Measurements from ENCODE around the gene ZNF440.
"Not testable (repeated sequence)": the region's sequence is repeated elsewhere in the genome, so short reads cannot be mapped to it uniquely, and the experiment has no call there.

Gene ZNF440
- 3.4 to 22.1 (median 11.3) reads per million in 17 experiments for total RNA-seq

DNA sequence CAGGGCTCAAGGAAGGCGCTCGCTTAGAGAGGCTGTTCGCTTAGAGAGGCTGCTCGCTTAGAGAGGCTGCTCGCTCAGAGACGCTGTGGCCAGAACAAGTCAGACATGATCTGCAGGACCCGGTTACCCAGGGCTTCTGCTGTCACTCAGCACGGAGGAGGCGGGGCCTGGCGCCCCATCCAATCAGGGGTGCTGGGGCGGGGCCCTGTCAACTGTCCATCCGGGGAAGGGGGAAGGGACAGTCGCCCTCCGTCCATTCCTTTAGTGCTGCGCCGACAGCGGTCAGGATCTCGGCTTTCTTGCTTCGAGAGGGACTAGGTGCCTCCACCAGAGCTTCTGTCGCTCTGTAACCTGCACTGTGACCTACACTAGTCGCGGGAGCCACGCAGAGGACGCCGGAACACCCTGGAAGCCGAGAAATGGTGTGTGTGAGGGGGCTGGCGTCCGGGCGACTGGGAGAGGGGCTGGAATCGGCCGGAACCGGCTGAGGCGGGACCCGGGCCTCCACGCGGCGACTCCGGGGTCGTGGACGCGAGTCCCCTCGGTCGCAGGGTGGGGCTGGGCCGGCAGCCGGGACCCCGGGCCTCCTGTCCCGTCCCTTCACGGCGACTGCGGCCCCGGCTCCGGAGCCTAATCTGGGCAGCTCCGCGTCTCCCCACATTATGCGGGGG lies at the start of gene ZNF440:
TSS of gene ZNF440 (plus strand) at position 245 of the 671 bp plus-strand sequence. CDS start at position 420, 175 bp downstream.
- DNase-seq: peak; percentile 94 to 97 (median 96)

DNA sequence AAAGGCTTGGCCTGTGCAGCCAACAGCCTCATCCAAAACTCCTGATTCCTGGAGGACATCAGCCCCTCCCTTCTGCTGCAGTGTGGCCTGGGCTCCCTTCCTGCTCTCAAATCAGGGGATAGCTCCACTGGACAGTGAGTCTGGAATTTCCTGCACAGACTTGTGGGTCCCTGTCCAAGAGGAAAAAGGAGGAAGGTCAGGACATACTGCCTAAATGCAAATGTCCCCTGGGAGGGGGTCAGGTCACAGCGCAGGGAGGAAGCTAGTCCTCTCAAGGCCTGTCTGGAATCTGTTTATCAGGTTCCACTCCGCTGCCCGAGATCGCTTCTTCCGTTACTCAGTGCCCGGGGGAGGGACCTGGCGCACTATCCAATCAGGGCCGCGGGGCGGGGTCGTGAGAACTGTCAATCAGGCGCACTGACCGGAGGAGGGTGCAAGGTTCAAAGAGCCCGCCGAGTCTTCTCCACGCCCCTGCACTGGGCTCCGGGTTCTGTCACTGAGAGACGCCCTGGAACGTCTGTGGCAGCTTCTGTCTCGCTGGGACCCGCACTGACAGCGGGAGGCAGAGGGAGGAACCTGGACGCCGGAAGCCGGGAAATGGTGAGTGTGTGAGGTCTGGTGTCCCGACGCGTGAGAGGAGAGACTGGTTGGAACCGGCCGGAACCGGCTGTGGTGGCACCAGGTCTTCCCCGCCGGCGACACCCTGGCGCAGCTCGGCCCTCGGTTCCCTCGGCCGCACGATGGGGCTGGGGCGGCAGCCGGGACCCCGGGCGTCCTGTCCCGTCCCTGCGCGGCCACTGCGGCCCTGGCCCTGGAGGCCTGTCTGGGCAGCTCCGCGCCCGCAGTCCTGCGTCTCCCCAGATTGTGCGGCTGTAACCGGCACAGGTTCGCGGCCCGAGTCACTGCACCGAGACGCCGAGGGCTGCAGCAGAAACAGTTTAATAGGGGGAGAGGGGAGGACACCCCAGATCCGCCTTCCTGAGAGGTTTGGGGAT lies 47.2 kb upstream of the ZNF440 start, which contains the start of gene ZNF441:
TSS of gene ZNF441 (plus strand) at position 404 of the 995 bp plus-strand sequence. CDS start at position 598, 194 bp downstream.
- DNase-seq: peak; percentile 97 to 99 (median 98)

DNA sequence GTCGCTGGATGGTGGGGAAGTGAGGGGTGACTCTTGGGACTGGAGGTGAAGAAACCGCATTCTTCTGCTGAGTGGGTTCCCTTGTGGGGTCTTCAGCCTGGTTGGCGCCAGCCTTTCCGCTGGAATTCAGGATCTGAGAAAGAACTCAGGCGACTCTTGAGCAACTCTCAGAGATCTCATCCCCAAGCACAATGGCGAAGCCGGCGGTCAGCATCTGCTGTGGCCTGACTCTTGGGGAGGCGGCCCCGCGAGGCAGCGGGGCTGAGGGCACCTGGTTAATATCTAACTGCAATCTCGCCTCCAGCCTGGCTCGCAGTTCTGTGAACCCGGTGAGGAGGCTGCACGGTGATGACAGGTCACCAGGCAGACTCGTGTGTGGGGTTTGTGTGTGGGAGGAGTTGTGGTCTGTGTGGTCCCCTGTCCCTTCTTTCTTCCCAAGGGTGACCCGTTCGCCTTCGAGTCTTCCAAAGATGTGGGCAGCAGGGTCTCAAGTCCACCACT lies 46.4 kb upstream of the ZNF440 start:
- peak; percentile 23 to 52 (median 38) for DNase-seq

DNA sequence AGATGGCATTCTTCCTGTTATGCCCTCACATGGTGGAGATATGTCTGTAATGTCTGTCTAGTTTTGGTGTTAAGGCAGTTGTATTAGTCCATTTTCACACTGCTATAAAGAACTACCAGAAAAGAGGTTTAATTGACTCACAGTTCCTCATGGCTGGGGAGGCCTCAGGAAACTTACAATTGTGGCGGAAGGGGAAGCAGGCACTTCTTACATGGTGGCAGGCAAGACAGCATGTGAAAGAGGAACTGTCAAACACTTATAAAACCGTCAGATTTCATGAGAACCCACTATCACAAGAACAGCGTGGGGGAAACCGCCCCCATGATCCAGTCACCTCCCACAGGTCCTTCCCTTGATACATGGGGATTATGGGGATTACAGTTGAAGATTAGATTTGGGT lies 44.1 kb upstream of the ZNF440 start:
- DNase-seq: peak in 1 of 4 experiments; percentile 7

DNA sequence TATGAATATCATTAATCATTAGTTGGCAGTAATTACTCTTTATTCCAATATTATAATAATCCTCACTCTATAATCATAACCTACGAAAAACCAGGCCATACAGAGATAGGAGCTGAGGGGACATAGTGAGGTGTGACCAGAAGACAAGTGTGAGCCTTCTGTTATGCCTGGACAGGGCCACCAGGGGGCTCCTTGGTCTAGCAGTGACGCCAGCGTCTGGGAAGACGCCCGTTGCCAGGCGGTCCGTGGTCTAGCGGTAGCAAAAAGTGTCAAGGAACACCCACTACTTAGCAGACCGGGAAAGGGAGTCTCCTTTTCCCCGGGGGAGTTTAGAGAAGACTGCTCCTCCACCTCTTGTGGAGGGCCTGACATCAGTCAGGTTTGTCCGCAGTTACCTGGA lies 42.6 kb upstream of the ZNF440 start:
- not testable (repeated sequence) for DNase-seq

DNA sequence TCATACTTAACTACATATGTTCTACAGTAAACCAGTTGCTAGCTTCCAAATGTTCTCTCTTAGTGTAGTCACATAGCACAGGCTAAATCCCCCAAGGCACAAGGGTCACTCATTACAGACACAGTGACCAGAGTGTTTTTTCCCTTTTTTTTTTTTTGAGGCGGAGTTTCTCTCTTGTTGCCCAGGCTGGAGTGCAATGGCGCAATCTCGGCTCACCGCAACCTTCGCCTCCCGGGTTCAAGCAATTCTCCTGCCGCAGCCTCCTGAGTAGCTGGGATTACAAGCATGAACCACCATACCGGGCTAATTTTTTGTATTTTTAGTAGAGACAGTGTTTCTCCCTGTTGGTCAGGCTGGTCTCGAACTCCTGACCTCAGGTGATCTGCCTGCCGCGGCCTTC lies 37.4 kb upstream of the ZNF440 start:
- DNase-seq: not testable (repeated sequence)

DNA sequence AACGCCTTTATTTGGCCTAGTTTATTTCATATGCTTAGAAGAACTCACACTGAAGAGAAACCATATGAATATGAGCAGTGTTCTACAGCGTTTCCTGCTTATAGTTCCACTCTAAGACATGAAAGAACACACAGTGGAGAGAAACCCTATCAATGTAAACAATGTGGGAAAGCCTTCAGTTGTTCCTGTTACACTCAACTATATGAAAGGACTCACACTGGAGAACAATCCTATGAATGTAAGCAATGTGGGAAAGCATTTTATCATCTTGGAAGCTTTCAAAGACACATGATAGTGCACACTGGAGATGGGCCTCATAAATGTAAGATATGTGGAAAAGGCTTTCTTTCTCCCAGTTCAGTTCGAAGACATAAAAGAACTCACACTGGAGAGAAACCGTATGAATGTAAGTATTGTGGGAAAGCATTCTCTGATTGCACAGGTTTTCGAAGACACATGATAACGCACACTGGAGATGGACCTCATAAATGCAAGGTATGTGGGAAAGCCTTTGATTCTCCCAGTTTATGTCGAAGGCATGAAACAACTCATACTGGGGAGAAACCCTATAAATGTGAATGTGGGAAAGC lies 33.5 kb upstream of the ZNF440 start:
- DNase-seq: no peak

DNA sequence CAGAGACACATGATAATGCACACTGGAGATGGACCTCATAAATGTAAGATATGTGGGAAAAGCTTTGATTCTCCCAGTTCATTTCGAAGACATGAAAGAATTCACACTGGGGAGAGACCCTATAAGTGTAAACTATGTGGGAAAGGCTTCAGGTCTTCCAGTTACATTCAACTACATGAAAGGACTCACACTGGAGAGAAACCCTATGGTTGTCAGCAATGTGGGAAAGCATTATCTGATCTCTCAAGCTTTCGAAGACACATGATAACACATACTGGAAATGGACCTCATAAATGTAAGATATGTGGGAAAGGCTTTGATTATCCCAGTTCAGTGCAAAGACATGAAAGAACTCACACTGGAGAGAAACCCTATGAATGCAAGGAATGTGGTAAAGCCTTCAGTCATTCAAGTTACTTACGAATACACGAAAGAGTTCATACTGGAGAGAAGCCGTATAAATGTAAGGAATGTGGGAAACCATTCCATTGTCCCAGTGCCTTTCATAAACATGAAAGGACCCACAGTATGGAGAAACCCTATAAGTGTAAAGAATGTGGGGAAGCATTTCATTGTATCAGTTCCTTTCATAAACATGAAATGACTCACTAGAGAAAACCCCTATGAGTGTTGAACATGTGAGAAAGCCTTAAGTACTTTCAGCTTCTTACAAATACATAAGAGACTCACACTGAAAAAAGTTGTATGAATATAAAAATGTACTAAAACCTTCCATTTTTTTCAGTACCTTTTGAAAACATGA lies 32.6 kb upstream of the ZNF440 start:
- DNase-seq: peak in 1 of 4 experiments; percentile 8

DNA sequence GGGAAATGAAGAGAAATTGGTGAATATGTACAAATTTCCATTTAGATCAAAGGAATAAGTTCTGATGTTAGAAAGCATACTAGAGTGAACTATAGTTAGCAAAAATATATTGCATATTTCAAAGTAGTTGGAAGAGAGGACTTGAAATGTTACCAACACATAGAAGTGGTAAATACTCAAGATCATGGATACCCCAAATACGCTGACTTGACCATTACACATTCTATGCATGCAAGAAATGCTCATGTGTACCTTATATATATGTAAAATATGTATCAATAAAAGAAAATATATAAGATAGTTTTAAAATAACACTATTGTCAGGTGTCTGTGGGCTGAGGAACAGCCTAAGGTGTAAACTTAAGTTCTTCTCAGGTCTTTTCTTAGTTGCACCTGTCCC lies 30.3 kb upstream of the ZNF440 start:
- DNase-seq: no peak

DNA sequence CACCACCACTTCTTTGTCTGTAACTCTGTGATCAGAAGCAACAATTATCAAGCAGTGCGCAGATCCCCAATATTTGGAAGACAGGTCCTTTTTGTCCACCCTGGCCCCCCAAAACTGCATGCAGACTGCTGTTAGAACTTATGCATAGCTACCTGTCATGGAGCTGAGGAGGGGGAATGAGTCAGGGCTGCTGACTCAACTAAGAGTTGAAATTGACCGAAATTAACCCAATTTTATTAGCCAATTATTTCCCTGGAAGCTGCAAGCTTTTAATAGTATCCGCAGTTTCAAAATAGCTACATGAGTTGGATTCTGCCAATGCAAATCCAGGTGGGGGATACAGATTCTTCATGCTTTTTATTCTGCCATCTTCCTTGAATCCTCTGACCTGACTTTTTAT lies 29.7 kb upstream of the ZNF440 start:
- no peak for DNase-seq

DNA sequence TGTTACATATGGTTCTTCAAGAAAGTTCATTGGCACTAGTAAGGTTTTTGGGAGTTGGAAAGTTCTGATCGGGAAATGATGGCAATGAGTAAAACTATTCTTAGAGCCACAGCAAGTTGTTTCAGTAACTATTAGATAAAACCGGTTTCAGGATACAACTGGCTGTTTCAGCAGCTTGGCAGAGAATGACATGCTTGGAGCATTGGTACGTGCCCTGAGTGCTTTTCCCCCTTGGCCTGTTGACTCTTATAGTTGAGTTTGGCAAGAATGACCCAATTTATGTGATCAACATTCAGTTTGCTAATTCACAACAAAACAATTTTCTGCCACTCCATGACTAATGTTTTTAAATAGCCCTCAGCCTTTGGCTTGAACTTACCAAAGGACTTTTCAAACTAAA lies 26.5 kb upstream of the ZNF440 start:
- no peak for DNase-seq

DNA sequence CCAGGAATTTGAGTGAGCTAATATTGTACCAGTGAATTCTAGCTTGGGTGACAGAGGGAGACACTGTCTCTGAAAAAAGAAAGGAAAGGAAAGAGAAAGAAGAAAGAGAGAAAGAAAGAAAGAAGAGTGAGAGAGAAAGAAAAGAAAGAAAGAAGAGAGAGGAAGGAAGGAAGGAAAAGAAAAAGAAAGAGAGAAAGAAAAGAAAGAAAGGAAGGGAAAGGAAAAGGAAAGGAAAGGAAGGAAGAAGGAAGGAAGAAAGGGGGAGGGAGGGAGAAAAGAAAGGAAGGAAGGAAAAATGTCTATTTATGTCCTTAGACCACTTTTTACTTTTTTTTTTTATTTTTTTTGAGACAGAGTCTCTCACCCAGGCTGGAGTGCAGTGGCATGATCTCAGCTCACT lies 21.1 kb upstream of the ZNF440 start:
- no peak for DNase-seq

DNA sequence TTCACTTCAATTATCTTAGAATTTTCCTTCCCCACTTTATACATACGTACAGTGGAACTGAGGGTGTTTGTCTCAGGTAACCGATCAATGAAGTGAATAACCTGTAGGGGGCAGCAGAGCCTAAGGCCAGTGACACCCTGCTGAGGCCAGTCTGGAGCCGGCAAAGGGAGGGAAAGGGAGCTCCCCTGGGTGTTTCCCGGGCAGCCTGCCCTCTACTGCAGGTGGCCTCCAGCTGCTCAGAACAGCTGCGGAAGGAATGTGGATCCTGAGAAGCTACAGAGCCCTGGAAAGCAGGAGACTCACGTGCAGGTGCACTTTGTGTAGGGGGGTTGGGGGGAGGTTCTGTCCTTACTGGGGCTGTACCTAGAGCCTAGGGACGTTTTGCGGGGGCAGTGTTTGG lies 16.6 kb upstream of the ZNF440 start:
- DNase-seq: peak; percentile 85 to 91 (median 88)

DNA sequence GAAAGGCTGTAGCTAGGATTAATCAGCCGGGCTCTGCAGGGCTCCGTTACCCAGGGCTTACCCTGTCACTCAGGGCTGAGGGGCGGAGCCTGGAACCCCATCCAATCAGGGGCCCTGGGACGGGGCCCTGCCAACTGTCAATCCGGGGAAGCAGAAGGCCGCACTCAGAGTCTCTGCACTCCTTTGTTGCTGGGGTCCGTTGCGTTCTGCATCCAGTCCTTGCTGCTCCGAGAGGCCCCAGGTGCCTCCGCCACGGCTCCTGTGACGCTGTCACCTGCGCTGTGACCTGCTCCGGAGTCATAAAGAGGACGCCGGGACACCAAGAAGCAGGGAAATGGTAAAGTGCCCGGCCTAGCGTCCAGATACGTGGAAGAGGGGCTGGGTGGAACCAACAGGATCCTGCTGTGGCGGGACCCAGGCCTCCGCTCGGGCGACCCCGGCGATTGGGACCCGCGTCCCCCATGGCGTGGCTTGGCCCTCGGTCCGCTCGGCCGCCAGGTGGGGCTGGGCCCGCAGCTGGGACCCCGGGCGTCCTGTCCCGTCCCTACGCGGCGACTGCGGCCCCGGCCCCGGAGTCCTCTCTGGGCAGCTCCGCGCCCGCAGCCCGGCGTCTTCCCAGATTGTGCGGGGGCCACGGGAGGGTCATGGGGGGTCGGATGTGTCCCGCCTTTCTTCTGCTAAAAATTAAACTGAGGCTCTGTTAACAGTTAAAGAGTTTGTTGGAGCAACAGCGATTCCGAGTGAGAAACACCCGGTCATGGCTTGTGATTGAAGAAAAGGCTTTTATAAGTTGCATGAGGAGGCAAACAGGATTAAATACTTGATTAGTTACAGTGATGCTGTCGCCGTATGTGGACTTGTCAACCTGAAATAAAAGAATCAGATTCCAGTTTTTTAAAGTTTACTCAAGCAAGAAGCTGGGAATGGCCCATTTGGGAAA lies 15.4 kb upstream of the ZNF440 start, which contains the start of gene ZNF491:
TSS of gene ZNF491 (plus strand) at position 133 of the 940 bp plus-strand sequence. CDS start 7,431 bp downstream, outside the sequence.
- DNase-seq: peak; percentile 91 to 95 (median 92)

DNA sequence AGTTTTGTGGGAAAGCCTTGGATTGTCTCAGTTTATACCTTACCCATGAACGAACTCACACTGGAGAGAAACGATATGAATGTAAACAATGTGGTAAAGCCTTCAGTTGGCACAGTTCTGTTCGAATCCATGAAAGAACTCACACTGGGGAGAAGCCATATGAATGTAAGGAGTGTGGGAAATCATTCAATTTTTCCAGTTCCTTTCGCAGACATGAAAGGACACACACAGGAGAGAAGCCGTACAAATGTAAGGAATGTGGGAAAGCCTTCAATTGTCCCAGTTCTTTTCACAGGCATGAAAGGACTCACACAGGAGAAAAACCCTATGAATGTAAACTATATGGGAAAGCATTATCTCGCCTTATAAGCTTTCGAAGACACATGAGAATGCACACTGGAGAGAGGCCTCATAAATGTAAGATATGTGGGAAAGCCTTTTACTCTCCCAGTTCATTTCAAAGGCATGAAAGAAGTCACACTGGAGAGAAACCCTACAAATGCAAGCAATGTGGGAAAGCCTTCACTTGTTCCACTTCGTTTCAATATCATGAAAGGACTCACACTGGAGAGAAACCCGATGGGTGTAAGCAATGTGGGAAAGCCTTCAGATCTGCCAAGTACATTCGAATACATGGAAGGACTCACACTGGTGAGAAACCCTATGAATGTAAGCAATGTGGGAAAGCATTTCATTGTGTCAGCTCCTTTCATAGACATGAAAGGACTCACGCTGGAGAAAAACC lies 7.5 kb upstream of the ZNF440 start:
- DNase-seq: no peak

DNA sequence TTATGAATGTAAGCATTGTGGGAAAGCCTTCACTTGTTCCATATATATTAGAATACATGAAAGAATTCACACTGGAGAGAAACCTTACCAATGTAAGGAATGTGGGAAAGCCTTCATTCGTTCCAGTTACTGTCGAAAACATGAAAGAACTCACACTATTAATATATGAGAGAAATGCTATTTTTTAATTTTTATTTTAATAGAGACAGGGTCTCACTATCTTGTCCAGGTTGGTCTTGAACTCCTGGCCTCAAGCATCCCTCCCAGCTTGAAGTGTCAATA lies 7.0 kb upstream of the ZNF440 start:
- no peak for DNase-seq

DNA sequence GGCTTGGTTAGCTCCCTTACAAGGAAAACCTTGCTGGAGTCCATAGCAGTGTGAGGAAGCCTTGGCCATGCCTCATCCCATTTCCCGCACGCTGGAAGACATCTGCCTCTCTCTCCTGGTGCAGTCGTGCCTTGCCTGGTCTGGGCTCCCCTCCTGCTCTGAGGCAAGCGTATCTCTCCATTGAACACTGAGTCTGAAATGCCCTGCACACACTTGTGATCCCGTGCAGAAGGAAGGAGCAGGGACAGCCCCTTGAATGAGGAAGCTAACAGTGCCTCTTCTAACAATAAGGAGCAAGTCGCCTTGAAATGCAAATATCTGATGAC lies 407 bp upstream of the ZNF440 start:
- no peak for DNase-seq

DNA sequence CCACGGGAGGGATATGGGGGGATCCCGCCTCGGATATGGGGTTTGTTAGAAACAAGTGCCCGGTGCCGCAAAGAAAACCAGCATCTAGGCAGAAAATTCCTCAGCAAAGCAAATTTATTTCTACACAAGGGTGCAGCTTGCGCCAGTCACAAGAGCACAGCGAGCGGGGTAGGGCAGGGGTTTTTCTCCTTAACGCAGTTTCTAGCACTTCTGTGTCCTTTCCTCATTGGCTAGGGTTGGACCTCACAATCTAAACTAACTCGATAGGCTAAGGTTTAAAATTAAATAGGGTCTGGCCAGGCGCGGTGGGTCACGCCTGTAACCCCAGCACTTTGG lies 595 bp downstream of the ZNF440 start:
- peak; percentile 29 to 56 (median 45) for DNase-seq

DNA sequence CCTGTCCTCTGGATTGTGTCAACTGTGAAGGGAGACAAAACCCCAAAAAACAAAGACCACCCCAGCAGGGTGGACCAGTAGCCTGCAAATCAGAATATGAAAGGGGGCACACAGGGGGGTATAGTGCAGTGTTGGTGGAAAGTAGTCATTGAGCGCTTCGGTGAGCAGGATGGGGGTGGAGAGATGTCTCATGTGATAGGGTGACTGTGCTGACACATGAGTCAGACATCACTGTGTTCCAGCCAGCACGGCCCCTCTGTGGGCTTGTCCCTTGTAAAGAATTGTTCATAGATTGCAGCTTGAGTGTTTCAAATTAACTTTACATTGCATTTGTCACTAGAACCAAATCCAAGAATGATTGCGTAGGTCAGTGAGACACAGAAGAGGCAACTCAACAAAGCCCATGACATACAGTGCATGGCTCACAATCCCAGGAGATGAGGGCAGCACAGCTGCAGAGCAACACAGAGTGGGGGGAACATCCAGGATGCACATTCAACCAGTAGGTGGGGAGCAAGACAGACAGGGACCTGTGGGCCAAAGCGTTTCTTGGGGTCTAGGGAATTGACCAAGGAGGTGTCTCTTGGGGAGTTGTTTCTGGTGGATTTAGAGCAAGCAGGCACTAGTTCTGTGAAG lies 7.5 kb downstream of the ZNF440 start:
- DNase-seq: peak in 3 of 4 experiments; percentile 8 to 12 (median 8)
